Activated T-helper 2 cell treated with anti-CD3 and anti-CD28 coated beads, Interferon-gamma antibody, Interleukin-2, Interleukin-4, amounts not matched to agents 10 μg/mL and 5 μg/mL and 100 μg/mL, durations not matched to agents 14 hours and 24 hours and 36 hours (primary cell): ENCODE results near the gene CR2. TPM values are rescaled to one million over a fixed set of nuclear protein-coding genes. Genes with fewer than 3 reads are reported as not detected.
"Not testable (repeated sequence)": the region's sequence is repeated elsewhere in the genome, so short reads cannot be mapped to it uniquely, and the experiment has no call there.

Experiments used
- DNase-seq: peaks from one replicate; pipeline ENCODE4 v3.0.0; 2021; ENCODE audit warnings: low spot score
- H3K27ac Mint-ChIP-seq: one replicate; pipeline ENCODE4 v1.8.0; 2021; ENCODE audit warnings: mixed read lengths
- H3K27me3 Mint-ChIP-seq: one replicate; pipeline ENCODE4 v1.8.0; 2021; ENCODE audit warnings: low read depth, mixed read lengths
- H3K36me3 Mint-ChIP-seq: one replicate; pipeline ENCODE4 v1.8.0; 2021; ENCODE audit warnings: low read depth, mixed read lengths
- H3K4me1 Mint-ChIP-seq: one replicate; pipeline ENCODE4 v1.8.0; 2021; ENCODE audit warnings: low read depth, mixed read lengths
- H3K4me3 Mint-ChIP-seq: one replicate; pipeline ENCODE4 v1.8.0; 2021; ENCODE audit warnings: low read depth, mild to moderate bottlenecking, moderate library complexity, mixed read lengths
- H3K9me3 Mint-ChIP-seq: one replicate; pipeline ENCODE4 v1.8.0; 2021; ENCODE audit warnings: mixed read lengths
- intact Hi-C: fragments of 100-400 bp; cut with micrococcal nuclease; formaldehyde crosslinking; loops from one replicate; pipeline ENCODE4 v1.15.1; 2023
- total RNA-seq: library from RNA; stranded (reverse); gene quantifications from 2 replicates; pipeline ENCODE4 v1.2.3, GENCODE V29; 2022

The CR2 gene
- total RNA-seq, 1 donor from 2014 or later, result not detected

DNA sequence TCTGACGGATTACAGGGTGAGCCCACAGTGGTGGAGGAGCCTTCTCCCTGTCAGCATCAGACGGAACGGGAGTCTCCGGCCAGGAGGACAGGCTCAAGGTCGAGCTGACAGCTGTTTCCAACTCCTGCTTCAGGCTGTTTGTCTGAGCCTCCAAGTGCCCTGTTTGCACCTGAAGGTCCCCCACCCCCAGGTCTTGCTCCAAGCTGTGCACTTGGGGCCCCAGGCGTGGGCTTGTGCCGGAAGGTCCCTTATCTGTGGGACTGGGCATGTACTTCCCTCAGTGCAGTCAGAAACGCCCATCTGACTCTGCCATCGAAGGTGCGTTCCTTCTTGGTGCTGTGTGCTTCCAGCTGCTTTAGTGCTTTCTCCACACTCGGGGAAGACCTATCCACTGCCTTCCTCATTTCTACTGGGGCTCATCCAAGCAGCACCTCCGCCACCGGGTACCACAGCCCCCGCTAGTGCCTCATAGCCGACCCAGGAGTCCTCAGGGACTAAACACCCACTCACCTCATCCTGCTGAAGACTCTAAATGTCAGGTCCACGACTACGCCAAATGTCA is 29.5 kb upstream of the CR2 start:
- intact Hi-C loops, result no loop called here
- peaks cover 7% of the 10 kb centered on the region for H3K9me3 Mint-ChIP-seq
- H3K27ac Mint-ChIP-seq, result no peak overlapping the region
- no peaks in the 10 kb centered on the region for H3K4me1 Mint-ChIP-seq
- H3K36me3 Mint-ChIP-seq, result no peaks in the 10 kb centered on the region
- no peak overlapping the region for H3K4me3 Mint-ChIP-seq
- peaks cover 25% of the 10 kb centered on the region for H3K27me3 Mint-ChIP-seq
- DNase-seq, result no peak

DNA sequence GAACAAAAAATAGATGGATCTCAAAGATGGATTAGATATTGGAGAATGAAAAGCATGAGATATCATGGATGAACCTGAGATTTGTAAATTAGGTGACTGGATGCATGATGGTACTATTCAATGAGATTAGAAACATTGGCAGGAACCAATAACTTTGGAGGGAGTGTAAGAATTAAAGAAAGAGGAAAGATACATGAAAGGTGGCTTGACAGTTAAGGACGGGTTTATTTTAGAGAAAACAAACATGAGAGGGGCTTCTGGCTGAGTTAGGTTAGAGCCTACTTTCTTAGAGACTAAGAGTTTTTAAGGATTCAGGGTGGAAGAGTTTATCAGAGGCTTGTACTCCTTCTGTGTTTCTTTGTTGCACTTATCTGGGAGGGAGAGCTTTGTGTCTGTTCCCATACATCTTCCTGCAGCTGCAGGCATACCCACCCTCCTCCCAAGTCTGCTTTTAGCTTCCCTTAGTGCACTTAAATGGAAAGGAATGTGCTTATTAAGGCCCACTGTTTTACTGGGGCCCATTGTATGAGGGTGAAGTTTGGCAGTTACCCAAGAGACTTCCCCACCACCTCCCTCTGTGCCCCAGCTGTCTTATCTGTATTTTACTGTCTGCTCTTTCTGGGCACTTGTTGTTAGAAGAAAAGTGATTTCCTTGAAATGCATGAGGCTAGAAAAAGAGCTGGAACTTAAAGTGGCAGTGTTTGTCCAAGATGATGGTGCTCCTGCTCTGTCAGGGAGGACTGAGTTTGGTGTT is 26.1 kb upstream of the CR2 start:
- no peaks in the 10 kb centered on the region for H3K9me3 Mint-ChIP-seq
- DNase-seq, result no peak
- no peaks in the 10 kb centered on the region for H3K4me1 Mint-ChIP-seq
- no peaks in the 10 kb centered on the region for H3K36me3 Mint-ChIP-seq
- H3K27ac Mint-ChIP-seq, result no peak overlapping the region
- no peak overlapping the region for H3K4me3 Mint-ChIP-seq
- H3K27me3 Mint-ChIP-seq, result peaks cover 25% of the 10 kb centered on the region
- intact Hi-C loops, result no loop called here

DNA sequence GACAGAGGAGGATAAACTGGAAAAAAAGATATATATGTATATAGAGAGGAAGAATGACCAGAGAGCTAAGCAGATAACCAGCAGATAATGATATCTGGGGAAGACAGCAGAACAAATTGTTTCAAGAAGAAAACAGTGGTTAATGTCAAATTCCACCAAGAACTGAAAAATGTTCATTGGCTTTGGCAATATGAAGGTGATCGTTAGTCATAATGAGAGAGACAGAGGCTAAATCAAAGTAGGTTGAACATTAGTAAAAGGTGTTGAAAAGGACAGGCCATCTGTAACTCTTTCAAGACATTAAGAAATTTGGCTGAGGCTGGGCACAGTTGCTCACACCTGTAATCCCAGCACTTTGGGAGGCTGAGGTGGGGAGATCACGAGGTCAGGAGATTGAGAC is 25.3 kb upstream of the CR2 start:
- DNase-seq, result no peak
- no peaks in the 10 kb centered on the region for H3K4me1 Mint-ChIP-seq
- H3K27ac Mint-ChIP-seq, result no peak overlapping the region
- H3K9me3 Mint-ChIP-seq, result no peaks in the 10 kb centered on the region
- intact Hi-C loops, result no loop called here
- peaks cover 25% of the 10 kb centered on the region for H3K27me3 Mint-ChIP-seq
- no peak overlapping the region for H3K4me3 Mint-ChIP-seq
- no peaks in the 10 kb centered on the region for H3K36me3 Mint-ChIP-seq

DNA sequence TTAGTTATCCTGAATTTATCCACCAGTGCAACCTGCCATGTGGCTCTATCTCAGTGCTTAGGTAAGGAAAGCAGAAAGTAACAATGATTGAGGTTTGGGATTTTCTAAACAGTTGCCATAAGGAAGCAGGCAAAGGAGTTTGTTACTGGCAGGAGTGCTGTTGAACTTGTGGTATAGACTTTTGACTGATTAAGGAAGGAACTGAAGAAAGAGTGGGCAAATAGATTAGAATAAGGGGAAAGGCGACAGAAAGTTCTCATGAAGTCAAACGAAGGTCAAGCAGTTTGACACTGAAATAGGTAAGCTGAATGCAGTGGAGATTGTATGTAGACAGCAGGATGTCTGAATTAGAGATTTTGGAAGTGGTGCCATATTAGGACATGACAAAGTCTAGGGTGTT is 24.2 kb upstream of the CR2 start:
- Mint-ChIP-seq H3K27ac (no peak overlapping the region), H3K9me3 (no peaks in the 10 kb centered on the region), H3K4me1 (no peaks in the 10 kb centered on the region), H3K4me3 (no peak overlapping the region), H3K36me3 (no peaks in the 10 kb centered on the region), H3K27me3 (peaks cover 30% of the 10 kb centered on the region)
- intact Hi-C loops, result no loop called here
- no peak for DNase-seq

DNA sequence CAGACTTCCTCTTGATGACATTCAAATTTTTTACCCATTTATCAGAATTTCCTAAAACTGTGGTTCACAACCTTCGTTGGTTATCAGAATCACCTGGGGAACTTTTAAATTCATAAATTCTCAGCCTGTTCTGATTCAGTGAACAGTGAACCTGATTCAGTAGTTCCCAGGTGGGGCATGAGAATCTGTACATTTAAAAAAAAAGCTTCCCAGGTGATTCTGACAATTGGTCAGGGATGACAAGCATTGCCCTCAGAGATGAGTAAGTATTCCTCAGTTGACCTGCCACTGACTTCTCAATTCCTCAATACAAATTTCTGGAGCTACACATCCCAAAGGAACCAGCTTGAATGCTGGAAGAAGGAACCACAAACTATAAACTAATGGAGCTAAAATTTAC is 23.5 kb upstream of the CR2 start:
- Mint-ChIP-seq H3K27ac (no peak overlapping the region), H3K4me1 (no peaks in the 10 kb centered on the region), H3K4me3 (no peak overlapping the region), H3K9me3 (no peaks in the 10 kb centered on the region), H3K36me3 (no peaks in the 10 kb centered on the region), H3K27me3 (peaks cover 30% of the 10 kb centered on the region)
- no peak for DNase-seq
- intact Hi-C loops, result no loop called here

DNA sequence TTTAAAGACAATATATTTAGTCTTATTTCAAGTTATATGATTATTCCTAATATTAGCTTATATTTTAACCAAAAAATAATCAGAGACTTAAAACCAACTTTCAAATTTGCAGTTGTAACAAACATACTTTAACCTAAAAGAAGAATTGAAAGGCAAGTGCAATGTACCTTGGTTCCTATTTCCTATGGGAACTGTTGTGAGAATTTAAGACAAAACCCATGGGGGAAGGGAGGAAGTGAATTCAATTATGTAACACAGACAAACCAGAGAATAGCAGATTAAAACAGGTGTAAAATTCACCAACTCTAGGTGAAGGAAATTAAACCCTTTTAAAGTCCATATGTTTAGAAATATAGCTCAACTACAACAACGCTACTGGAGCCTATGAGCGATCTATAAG is 22.6 kb upstream of the CR2 start:
- Mint-ChIP-seq H3K36me3 (no peaks in the 10 kb centered on the region), H3K27me3 (peaks cover 30% of the 10 kb centered on the region), H3K4me3 (no peak overlapping the region), H3K4me1 (peaks cover 5% of the 10 kb centered on the region), H3K27ac (no peak overlapping the region), H3K9me3 (no peaks in the 10 kb centered on the region)
- DNase-seq, result no peak
- intact Hi-C loops, result no loop called here

DNA sequence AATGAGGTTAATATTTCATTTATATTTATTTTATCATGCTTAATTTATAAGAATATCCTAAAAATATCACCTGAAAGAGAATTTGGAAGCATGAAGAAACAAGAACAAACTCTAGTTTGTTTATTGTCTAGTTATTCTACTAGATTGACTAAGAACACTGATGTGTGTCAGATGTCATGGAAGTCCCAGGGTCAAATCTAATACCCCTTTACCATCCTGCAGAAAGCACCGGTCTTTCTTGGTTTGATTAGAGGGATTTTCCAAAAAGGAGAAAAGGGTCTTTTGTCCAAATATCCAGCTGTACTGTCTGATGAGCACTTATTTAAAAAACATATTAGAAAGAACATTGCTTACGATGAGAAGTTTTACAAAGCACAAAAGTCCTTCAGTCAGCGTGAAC is 20.7 kb upstream of the CR2 start:
- Mint-ChIP-seq H3K4me3 (no peak overlapping the region), H3K9me3 (no peaks in the 10 kb centered on the region), H3K4me1 (peaks cover 5% of the 10 kb centered on the region), H3K27ac (no peak overlapping the region), H3K27me3 (peaks cover 17% of the 10 kb centered on the region), H3K36me3 (no peaks in the 10 kb centered on the region)
- intact Hi-C loops, result no loop called here
- no peak for DNase-seq

DNA sequence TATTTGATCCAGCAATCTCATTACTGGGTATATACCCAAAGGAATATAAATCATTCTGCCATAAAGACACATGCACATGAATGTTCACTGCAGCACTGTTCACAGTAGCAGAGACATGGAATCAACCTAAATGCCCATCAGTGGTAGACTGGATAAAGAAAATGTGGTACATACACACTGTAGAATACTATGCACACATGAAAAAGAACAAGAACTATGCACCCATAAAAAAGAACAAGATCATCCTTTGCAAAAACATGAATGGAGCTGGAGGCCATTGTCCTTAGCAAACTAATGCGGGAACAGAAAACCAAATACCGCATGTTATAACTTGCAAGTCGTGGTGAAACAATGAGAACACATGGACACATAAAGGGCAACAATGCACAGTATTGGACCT is 17.4 kb upstream of the CR2 start:
- H3K36me3 Mint-ChIP-seq, intact Hi-C loops, DNase-seq, H3K27ac Mint-ChIP-seq, H3K4me1 Mint-ChIP-seq, H3K27me3 Mint-ChIP-seq, H3K9me3 Mint-ChIP-seq, H3K4me3 Mint-ChIP-seq: not testable (repeated sequence)

DNA sequence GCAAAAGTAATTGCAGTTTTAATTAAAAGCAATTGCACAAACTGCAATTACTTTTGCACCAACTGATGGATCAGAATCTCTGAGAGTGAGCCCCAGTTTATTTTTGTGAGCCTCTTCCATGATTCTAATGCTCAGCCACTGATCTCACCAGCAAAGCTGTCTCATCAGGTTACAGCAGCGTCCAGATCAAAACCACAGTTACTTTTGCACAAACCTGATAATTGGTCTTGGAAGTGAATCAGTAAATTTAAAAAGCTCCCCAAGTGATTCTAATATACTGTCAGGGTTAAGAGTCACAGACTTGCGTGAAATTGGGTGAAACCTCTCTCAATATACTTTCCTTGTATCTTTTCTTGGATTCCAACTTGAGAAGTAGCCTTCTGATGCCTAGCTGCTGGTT is 13.5 kb upstream of the CR2 start:
- Mint-ChIP-seq H3K9me3 (no peaks in the 10 kb centered on the region), H3K4me1 (peaks cover 5% of the 10 kb centered on the region), H3K27ac (no peak overlapping the region), H3K27me3 (peaks cover 16% of the 10 kb centered on the region), H3K4me3 (no peak overlapping the region), H3K36me3 (no peaks in the 10 kb centered on the region)
- intact Hi-C loops, result no loop called here
- no peak for DNase-seq

DNA sequence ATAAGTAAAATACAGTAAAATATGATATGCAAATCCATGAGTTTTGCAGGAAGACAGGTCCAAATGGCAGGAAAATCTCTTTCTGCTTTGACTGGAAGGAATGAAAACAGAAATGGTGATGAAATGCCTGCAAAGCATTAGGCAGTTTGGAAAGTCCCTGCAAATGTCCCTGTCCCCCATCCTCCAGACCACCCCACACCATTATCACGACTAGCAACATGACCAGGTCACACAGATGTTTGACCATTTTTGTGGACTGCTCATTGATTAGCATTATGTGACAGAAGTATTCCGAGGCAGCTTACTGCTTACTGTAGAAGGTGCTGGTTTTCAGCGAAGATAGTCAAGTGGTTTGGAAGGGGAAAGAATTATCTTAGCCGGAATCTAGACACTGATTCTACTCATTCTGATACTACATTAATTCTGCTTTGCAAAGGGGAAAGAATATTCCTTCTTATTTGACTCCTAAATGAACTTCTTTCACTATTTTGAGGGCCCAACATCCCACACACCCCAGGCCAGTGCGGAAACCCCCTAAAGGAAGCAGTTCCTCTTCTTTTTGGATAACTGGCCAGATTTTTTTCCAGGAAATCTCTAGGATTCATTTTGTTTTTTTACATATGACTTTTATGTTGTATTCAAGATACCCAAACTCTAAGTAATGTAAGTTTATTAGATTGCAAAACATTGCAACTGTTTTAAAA is 9.5 kb upstream of the CR2 start:
- intact Hi-C loops, result no loop called here
- Mint-ChIP-seq H3K4me3 (no peak overlapping the region), H3K9me3 (no peaks in the 10 kb centered on the region), H3K27ac (no peak overlapping the region), H3K27me3 (peaks cover 29% of the 10 kb centered on the region), H3K4me1 (no peaks in the 10 kb centered on the region), H3K36me3 (no peaks in the 10 kb centered on the region)
- DNase-seq, result no peak

DNA sequence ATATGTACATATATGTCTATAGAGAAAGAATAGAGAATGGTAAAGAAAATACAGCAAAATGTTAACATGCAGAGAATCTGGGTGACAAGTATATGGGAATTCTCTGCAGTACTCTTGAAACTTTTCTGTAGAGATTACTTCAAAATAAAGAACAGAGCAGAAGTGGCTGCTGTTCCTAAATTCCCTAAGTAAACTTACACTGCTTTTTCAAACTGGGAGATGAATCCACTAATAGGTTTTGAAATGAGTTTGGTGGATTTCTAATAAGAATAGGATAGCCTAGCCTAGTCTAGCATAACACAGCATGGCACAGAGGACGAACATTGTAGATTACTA is 450 bp upstream of the CR2 start:
- no peak for DNase-seq
- no peak overlapping the region for H3K27ac Mint-ChIP-seq
- H3K4me3 Mint-ChIP-seq, result peak overlapping the region; percentile 37
- H3K27me3 Mint-ChIP-seq, result peaks cover 49% of the 10 kb centered on the region
- intact Hi-C loops, result loop anchor here (2.0 to 5.0 kb wide), 2 partner anchors 41 to 116 kb away; no protein-coding TSS in a partner anchor
- H3K36me3 Mint-ChIP-seq, result no peaks in the 10 kb centered on the region
- H3K9me3 Mint-ChIP-seq, result no peaks in the 10 kb centered on the region
- H3K4me1 Mint-ChIP-seq, result peaks cover 10% of the 10 kb centered on the region

DNA sequence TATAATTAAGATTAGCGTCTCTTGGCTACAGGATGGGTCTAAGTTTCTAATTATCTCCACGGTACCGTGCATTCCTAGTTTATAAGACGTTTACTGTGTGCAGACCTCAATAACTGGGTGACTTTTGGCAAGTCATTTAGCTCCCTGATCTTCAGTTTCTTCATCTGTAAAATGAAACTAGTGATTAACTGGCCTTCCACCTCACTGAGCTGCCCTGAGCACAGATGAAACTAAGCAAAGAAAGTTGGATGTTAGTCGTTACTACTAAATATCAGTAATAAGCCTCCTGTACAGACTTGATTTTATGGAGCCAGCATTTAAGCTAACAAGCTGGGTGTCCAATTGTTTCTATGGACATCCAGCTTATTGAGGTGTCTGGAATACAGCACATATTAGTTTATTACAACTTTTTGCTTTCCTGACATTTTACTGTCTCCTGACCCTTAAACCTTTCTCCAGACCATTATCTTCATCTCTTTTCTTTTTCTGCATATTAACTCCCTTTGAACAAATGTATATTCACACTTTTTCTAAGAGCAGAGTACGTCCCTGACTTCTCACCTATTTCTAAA is 1.1 kb downstream of the CR2 start:
- peaks cover 42% of the 10 kb centered on the region for H3K27me3 Mint-ChIP-seq
- H3K9me3 Mint-ChIP-seq, result no peaks in the 10 kb centered on the region
- H3K4me1 Mint-ChIP-seq, result peaks cover 14% of the 10 kb centered on the region
- no peak for DNase-seq
- peak overlapping the region; percentile 11 for H3K4me3 Mint-ChIP-seq
- no peaks in the 10 kb centered on the region for H3K36me3 Mint-ChIP-seq
- intact Hi-C loops, result loop anchor here (2.0 to 5.0 kb wide), 2 partner anchors 42 kb away; partner anchors contain the start of gene CR1
- H3K27ac Mint-ChIP-seq, result no peak overlapping the region

DNA sequence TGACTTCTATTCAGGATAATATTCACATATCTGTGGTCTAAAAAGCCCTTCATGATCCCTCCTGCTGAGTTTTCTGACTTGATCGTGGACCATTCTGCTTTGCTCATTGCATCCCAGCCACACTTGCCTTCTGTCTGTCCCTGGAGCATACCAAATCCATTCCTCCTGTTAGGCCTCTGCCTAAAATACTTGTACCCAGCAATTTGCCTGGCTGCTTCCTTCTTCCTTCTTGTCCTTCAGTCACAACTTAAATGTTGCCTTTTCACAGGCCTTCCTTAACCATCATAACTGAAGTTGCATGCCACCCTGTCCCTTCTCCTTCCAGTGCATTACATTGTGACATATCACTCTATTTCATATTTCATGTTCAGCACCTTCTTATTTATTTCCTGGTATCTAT is 4.3 kb downstream of the CR2 start:
- Mint-ChIP-seq H3K4me1 (peaks cover 24% of the 10 kb centered on the region), H3K9me3 (no peaks in the 10 kb centered on the region), H3K36me3 (no peaks in the 10 kb centered on the region), H3K4me3 (no peak overlapping the region), H3K27me3 (peaks cover 19% of the 10 kb centered on the region), H3K27ac (no peak overlapping the region)
- intact Hi-C loops, result loop anchor here (5.0 kb wide), 1 partner anchor 39 kb away; the partner anchor contains the start of gene CR1
- no peak for DNase-seq
